ENCODE measurements around the gene PACS1. TPM values are rescaled to one million over a fixed set of nuclear protein-coding genes. Genes with fewer than 3 reads are reported as not detected.

PACS1 gene
- total RNA-seq, 1 experiment from 2014 or later = 91.8 TPM

- in situ Hi-C loops (cut with HindIII; ENCODE audit: low pct_unique_long_range_greater_than_20kb, low sequenced_read_pairs) = no loop called here
- TF ChIP-seq SIN3A (IDR thresholded peaks at IDR 0.05; ENCODE audit: borderline replicate concordance, insufficient read depth, low read depth, low read length) (peak; percentile 97; the same call in 1 of the 2 replicates), TCF7L2 (IDR thresholded peaks at IDR 0.05; ENCODE audit: low read depth, low read length) (no peak), REST (IDR thresholded peaks at IDR 0.05; ENCODE audit: insufficient read depth in 1 of 2, low read depth in 2 of 2, low read length in 1 of 2) (peak; percentile 97 to 99)
- CTCF ChIA-PET = interaction anchor here (0.9 to 1.3 kb wide), 2 partner anchors 22 to 67 kb away, joined by 3 to 5 read pairs; no protein-coding TSS in a partner anchor
Measured at GRCh38 chr11:66289548-66290329, 219.7 kb downstream of the PACS1 start.

GRCh38 chr11:66290330-66290621 is 220.2 kb downstream of the PACS1 start:
- Histone ChIP-seq H3K27ac (ENCODE audit: low read length) (peak overlapping the region; percentile 82), H3K27me3 (ENCODE audit: control insufficient read depth, insufficient read depth, low read length) (no peaks in the 10 kb centered on the region), H3K9me3 (ENCODE audit: control insufficient read depth, insufficient read depth, low read depth, low read length) (no peaks in the 10 kb centered on the region), H3K4me3 (ENCODE audit: low read depth in 2 of 2, low read length in 2 of 2) (peak overlapping the region in 1 of 2 experiments; percentile 83; a peak in 2 of 4 replicates), H3K36me3 (ENCODE audit: control insufficient read depth, insufficient read depth, low read length) (no peaks in the 10 kb centered on the region; the same call in none of the 2 replicates), H3K4me1 (ENCODE audit: control insufficient read depth, insufficient read depth, low read length) (peaks cover 17% of the 10 kb centered on the region)
- no peak for TF ChIP-seq POLR2AphosphoS5 (IDR thresholded peaks at IDR 0.05; ENCODE audit: low read depth, low read length)
- no peak for TF ChIP-seq CTCF (IDR thresholded peaks at IDR 0.05)
- no peak for TF ChIP-seq TCF7L2 (IDR thresholded peaks at IDR 0.05; ENCODE audit: low read depth, low read length)
- no peak for TF ChIP-seq REST (IDR thresholded peaks at IDR 0.05; ENCODE audit: insufficient read depth in 1 of 2, low read depth in 2 of 2, low read length in 1 of 2)
- TF ChIP-seq SIN3A (IDR thresholded peaks at IDR 0.05; ENCODE audit: borderline replicate concordance, insufficient read depth, low read depth, low read length) = no peak
- CTCF ChIA-PET = no interaction called here
- ATAC-seq = no peak
- in situ Hi-C loops (cut with HindIII; ENCODE audit: low pct_unique_long_range_greater_than_20kb, low sequenced_read_pairs) = no loop called here
- POLR2A ChIA-PET = no interaction called here
- BruUV-seq (replicated peaks) = no TSS peak
- intact Hi-C loops (cut with micrococcal nuclease; ENCODE audit: unreplicated experiment) = no loop called here
- DNase-seq (ENCODE audit: low read depth, low spot score) = no peak

More at GRCh38 chr11:66289548-66290329, 219.7 kb downstream of the PACS1 start:
- Histone ChIP-seq H3K27ac (ENCODE audit: low read length) (peak overlapping the region; percentile 82), H3K9me3 (ENCODE audit: control insufficient read depth, insufficient read depth, low read depth, low read length) (no peaks in the 10 kb centered on the region), H3K4me1 (ENCODE audit: control insufficient read depth, insufficient read depth, low read length) (peaks cover 20% of the 10 kb centered on the region), H3K4me3 (ENCODE audit: low read depth in 2 of 2, low read length in 2 of 2) (peak overlapping the region; percentile 83 to 86), H3K36me3 (ENCODE audit: control insufficient read depth, insufficient read depth, low read length) (no peaks in the 10 kb centered on the region; the same call in none of the 2 replicates), H3K27me3 (ENCODE audit: control insufficient read depth, insufficient read depth, low read length) (no peaks in the 10 kb centered on the region)
- TSS peak; percentile 79 for BruUV-seq (replicated peaks)
- peak; percentile 42 for ATAC-seq
- POLR2A ChIA-PET = interaction anchor here (0.5 to 1.2 kb wide), 10 partner anchors 8 to 1147 kb away, joined by 4 to 9 read pairs (median 5); partner anchors contain the start of gene CNIH2
- peak; percentile 24 for DNase-seq (ENCODE audit: low read depth, low spot score)
- intact Hi-C loops (cut with micrococcal nuclease; ENCODE audit: unreplicated experiment) = no loop called here

All from Panc1 (cell line).